Pons (tissue), 1 donor: ENCODE data around the gene SNAI1.
"Not testable (repeated sequence)": the region's sequence is repeated elsewhere in the genome, so short reads cannot be mapped to it uniquely, and the experiment has no call there.

Source experiments
- DNase-seq: peaks from one replicate; pipeline ENCODE4 v3.0.0-alpha.2; 2016; ENCODE audit warnings: low spot score

SNAI1 gene

DNA sequence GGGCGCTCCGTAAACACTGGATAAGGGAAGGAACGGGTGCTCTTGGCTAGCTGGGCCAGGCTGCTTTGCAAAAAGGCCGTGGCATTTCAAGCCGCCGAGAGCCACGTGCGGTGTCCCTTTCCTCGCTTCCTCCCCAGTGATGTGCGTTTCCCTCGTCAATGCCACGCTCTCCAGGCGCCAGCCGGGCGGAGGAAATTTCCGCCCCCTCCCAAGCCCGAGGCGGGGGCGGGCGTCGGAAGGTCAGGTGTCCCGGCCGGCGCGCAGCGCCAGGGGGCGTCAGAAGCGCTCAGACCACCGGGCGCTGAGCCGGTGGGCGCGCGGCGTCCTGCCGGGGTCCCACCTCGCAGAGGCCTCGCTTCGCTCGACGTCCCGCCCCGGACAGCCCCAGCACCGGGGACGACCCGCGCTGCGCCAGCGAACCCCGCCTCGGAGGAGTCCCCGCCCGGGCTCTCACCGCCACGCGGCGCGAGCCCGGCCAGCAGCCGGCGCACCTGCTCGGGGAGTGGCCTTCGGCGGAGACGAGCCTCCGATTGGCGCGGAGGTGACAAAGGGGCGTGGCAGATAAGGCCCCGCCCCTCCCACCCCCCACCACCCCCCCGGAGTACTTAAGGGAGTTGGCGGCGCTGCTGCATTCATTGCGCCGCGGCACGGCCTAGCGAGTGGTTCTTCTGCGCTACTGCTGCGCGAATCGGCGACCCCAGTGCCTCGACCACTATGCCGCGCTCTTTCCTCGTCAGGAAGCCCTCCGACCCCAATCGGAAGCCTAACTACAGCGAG lies at the start of gene SNAI1:
TSS of gene SNAI1 (plus strand) at position 635 of the 777 bp plus-strand sequence. CDS start at position 715, 80 bp downstream.
- peak; percentile 71 for DNase-seq

DNA sequence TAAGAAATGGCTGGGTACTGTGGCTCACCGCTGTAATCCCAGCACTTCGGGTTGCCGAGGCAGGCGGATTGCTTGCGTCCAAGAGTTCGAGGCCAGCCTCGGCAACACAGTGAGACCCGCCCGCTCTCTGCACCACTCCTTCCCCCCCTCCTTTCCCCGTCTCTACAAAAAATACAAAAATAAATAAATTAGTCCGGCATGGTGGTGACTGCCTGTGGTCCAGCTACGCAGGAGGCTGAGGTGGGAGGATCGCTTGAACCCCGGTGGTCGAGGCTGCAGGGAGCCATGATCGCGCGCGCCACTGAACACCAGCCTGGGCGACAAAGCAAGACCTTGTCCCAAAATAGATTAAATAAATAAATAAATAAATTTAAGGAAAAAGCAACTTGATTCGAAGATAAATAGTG lies 47.0 kb upstream of the SNAI1 start:
- DNase-seq: no peak

DNA sequence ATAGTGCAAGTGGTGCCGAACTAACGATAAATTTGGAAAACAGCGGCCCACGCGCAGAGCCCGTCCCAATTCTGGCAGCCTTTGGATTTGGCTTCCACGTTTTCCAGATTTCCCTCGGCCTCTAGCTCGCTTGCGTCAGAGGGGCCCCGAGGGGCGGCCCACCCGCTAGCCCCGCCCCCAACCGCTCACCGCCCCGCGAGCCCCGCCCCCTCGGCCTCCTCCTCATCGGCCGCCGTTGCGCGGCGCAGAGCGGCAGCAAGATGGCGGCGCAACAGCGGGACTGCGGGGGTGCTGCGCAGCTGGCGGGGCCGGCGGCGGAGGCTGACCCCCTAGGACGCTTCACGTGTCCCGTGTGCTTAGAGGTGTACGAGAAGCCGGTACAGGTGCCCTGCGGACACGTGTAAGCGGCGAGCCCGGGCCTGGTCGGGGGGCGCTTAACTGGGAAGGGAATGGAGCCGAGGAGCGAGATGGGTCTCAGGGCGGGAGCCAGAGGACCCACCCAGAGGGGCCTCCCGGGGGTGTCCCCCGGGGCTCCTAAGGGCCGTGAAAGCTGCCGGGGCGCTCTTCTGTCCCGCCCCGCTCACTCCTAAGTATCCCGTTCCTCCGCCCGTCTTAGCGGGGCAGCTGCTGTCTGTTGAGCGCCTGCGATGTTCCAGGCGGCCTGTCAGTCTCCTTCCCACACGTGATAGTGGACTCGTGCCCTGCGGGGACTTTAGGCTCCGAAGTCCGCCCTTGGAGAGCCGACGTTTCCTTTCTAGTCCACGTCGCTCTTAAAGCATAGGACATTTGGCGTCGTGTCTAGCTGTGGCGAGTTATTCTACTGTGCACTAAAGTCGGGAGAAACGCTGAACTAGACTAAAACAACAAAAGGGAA lies 46.4 kb upstream of the SNAI1 start, which contains the start of gene RNF114:
TSS of gene RNF114 (plus strand) at position 245 of the 874 bp plus-strand sequence. CDS start at position 261, 16 bp downstream.
- DNase-seq: peak; percentile 89

DNA sequence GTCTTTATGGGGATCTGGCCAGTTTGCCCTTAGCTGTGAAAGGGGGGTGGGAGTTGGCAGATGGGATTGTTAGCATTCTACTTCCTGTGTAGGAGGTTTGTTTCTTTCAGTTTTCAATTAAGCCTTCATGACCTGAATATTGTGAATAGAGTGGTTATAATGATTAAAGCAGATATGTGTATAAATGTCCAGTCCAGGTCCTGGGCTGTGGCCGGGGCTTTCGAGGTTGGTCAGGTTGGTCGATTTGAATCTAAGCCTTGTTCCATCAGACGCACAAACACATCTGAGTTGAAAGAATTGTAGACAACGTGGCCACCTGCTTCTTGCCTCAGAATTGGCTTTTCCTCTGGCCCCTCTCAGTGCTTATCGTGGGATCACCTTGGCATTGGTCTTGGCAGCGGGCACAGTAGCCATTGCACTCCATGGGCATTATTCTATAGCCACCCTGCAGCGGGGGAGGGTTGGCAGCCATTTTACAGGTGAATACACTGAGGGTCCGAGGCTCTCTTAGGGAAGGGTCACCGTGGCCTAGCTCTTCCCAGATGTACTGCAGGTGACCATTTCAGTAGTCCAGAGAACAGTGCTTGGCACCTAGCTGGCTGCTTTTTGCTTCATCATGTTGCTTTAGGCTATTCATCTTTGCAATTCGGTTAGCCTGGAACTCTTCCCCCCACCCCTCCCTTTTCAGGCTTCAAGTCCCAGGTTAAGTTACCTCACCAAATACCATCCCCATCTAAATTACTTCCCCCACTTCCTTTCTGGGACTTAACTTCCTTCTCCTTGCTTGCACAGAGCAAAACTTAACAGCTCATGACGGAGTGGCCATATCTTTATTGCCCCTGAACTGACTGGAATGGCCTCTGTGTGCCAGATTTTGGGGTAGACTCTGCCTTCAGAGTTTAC lies 45.5 kb upstream of the SNAI1 start:
- no peak for DNase-seq

DNA sequence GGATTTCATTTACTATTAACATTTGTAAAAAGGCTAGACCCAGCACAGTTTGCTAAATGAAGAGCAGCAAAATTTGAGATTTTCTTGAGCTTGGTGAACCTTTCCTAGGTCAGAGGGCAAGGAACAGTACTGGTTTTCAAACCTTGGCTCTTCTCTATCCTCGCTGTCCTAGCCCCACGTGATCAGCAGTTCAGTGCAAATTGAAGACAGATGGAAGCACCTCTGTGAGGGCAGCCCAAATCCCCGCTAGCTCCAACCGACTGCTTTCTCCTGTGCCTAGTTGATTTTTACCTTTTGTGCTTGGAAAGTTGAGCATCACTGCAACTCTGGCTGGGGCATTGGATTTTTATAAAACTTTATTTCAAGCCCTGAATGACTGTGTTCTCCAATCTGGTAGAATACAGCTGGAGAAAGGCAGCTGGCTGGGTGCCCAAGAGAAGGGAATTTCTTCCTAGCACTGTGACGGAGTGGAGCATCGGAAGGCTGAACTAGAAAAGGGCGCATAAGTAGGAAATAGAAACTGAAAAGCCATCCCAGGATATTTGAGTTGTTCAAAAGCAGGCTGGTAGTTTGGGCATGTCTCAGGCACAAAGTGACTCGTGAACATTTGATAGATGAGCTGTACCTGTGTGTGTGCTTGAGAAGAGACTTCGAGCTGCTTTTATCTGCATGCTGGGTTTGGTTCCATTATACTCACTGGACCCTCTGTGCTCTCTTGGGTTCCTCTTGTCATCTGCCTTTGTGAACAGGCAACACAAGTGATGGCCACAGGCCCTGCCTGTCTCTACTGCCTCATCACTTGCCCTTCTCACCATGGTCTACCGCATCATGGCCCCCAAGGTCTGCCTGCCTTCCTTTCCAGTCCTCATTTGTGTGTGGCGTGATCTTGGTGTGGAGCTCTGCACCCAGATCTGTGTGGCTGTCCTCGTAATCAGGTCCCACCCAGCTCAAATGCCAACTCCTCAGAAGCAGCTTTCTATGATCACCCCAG lies 44.3 kb upstream of the SNAI1 start:
- no peak for DNase-seq

DNA sequence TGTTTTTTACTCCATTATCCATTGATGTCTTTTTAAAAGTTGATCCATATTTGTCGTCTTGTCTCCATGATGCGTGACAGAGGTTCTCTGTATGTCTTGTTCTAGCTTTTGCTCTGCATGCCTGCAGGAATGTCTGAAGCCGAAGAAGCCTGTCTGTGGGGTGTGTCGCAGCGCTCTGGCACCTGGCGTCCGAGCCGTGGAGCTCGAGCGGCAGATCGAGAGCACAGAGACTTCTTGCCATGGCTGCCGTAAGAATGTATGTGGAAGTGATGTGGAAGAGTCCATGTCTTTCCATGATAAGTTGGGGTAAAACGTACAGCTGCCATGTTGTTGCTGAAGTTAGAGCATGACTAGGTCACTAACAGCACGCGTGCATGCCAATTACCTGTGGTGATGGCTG lies 41.3 kb upstream of the SNAI1 start:
- no peak for DNase-seq

DNA sequence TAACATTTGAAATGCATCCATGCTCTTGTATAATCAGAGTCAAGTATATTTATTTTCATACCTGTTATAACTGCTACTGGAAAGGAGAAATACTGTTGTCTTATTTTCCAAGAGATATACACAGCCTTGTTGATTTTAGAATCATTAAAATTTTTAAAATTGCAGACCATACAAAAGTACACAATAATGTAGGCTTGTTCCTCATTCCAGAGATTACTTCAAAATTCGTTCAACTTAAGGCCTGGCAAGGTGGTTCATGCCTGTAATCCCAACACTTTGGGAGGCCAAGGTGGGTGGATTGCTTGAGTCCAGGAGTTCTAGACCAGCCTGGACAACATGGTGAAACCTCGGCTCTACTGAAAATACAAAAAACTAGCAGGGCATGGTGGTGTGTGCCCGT lies 40.5 kb upstream of the SNAI1 start:
- DNase-seq: no peak

DNA sequence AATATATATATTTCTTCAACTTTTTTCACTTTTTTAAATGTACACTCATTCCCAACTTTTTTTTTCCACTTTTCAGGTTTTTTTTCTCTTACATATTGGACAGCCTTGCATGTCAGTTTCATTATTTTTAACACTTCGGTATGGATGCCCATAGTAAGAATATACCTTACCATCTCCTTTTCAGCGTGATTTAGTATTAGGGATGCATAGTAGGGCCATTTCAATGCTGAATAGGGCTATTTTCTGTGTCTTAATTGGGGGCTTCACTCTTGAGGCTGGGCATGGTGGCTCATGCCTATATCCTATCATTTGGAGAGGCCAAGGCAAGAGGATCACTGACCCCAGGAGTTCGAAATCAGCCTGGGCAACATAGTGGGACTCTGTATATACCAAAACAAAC lies 39.8 kb upstream of the SNAI1 start:
- no peak for DNase-seq

DNA sequence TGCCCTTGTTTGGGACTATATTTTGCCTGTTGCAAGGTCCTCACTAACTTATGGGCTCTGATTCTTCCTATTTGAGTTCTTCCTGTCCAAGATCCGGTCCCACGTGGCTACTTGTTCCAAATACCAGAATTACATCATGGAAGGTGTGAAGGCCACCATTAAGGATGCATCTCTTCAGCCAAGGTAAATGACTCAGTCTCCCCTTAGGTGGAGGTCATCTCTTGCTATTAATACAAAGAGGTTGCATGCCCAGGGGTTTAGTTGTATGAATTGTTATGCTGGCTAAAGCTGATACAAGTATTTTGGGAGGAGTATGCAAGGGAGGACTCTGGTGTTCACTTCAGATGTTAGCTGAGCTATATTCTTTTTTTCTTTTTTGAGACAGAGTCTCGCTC lies 37.5 kb upstream of the SNAI1 start:
- DNase-seq: no peak

DNA sequence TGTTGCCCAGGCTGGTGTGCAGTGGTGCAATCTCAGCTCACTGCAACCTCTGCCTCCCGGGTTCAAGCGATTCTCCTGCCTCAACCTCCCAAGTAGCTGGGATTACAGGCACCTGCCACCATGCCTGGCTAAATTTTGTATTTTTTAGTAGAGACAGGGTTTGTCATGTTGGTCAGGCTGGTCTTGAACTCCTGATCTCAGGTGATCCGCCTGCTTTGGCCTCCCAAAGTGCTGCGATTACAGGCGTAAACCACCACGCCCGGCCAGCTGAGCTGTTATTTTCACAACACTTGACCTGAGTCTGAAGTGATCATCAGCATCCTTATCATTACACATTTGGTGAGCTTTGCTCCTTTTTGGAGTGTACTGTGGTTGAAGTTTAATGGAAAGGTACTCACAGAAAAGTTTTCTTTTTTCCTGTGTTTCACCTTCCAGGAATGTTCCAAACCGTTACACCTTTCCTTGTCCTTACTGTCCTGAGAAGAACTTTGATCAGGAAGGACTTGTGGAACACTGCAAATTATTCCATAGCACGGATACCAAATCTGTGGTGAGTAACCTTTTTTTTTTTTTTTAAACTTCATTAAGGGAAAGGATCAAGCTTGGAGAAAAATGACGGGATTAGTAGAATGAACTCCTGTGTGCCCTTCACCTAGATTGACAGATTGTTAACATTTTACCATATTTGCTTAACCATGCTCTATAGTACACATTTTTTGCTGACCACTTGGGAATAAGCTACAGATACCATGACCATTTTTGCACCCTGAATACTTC lies 36.9 kb upstream of the SNAI1 start:
- no peak for DNase-seq

DNA sequence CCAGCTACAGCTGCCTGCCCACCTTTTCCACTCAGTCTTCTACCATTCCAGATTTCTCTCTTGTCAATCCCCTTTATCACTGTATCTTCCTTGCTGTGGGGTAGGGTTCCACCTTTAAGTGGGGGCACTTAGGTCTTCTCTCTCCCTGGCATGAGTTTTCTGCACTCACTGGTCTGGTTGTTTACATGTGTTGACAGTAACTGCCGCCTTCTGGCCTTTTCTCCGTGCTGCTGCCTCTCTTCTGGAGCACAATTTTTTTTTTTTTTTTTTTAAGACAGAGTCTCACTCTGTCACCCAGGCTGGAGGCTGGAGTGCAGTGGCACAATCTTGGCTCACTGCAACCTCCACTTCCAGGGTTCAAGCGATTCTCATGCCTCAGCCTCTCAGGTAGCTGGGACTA lies 34.6 kb upstream of the SNAI1 start:
- no peak for DNase-seq

DNA sequence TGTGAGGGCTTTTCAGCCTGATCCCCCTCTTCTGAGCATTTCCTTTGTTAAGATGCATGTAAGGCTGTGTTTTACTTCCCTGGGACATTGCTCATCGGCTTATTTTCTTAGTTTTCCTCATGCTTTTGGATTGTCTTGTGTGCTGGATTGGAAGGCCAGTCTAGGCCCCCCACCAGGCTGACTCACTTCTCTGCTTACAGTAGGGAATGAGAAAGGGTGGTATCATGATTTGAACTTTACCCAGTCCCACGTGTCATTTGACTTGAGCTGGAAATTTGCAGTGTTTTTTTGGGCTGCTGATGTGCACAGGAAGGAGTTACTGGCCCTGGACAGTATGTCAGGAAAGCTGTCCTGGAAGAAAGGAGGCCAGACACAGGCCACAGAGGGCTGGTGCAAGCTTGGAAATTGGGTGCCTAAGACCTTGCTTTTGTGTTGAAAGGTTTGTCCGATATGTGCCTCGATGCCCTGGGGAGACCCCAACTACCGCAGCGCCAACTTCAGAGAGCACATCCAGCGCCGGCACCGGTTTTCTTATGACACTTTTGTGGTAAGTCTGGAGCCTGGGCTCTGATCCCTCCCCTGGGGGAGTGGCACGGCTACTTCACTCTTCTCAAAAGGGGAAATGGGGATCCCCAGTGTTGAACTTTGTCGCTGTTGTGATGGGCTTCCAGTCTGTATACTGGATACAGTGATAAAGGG lies 33.8 kb upstream of the SNAI1 start:
- DNase-seq: no peak

DNA sequence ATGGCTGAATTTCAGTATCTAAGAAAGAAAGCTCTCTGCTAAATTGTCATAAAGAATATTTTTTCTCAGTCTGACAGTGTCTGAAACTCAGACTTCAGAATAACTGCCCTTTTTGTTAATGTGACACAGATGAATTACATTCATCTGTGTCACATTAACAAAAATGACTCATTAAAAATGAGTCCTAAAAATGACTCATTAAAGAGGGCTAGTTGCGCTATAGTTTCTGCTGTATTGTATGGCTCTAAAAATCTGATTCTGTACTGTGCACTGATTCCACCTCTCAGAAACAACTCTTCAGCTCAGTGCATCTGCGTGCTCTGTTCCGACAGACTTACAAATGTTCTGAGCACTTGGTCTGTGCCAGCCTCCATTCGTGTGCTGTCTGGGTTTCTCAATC lies 31.6 kb upstream of the SNAI1 start:
- DNase-seq: no peak

DNA sequence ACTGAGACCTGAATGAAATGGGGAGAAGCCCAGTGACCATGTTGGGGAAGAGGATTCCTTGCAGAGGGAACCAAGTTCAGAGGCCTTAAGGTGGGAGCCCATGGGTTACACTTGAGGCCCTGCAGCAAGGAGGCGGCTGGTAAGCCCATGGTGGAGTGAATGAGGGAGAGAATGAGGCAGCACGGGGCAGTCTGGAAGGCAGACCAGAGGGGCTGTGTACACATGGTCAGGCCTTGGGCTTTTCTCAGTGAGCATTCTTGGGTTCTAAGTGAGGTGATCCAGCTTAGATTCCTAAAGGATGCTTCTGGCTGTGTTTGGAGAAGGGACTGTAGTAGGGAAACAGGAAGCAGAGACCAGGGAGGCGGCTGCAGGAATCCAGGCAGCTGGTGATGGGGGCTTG lies 27.6 kb upstream of the SNAI1 start:
- DNase-seq: no peak

DNA sequence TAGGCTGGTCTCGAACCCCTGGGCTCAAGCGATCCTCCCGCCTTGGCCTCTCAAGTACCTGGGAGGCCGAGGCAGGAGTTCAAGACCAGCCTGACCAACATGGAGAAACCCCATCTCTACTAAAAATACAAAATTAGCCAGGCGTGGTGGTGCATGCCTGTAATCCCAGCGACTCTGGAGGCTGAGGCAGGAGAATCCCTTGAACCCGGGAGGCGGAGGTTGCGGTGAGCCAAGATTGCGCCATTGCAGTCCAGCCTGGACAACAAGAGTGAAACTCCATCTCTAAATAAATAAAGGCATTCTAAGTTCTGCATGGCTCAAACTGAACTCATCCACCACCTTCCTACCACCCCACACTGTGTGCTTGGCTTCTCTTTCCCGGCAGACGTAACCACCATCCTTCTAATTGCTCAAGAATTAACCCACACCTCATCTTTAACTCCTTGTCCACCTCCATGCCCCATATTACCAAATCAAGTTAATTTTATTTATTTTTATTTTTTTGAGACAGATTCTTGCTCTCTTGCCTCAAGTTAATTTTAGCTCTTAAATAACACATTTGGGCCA lies 26.9 kb upstream of the SNAI1 start:
- not testable (repeated sequence) for DNase-seq

DNA sequence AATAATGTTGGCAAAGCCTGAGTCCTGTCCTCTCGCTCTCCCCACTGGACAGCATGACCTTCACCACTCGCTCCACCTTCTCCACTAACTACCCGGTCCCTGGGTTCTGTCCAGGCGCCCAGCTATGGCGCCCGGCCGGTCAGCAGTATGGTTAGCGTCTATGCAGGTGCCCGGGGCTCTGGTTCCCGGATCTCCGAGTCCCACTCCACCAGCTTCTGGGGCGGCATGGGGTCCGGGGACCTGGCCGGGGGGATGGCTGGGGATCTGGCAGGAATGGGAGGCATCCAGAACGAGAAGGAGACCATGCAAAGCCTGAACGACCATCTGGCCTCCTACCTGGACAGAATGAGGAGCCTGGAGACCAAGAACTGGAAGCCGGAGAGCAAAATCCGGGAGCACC lies 26.1 kb upstream of the SNAI1 start:
- DNase-seq: no peak

DNA sequence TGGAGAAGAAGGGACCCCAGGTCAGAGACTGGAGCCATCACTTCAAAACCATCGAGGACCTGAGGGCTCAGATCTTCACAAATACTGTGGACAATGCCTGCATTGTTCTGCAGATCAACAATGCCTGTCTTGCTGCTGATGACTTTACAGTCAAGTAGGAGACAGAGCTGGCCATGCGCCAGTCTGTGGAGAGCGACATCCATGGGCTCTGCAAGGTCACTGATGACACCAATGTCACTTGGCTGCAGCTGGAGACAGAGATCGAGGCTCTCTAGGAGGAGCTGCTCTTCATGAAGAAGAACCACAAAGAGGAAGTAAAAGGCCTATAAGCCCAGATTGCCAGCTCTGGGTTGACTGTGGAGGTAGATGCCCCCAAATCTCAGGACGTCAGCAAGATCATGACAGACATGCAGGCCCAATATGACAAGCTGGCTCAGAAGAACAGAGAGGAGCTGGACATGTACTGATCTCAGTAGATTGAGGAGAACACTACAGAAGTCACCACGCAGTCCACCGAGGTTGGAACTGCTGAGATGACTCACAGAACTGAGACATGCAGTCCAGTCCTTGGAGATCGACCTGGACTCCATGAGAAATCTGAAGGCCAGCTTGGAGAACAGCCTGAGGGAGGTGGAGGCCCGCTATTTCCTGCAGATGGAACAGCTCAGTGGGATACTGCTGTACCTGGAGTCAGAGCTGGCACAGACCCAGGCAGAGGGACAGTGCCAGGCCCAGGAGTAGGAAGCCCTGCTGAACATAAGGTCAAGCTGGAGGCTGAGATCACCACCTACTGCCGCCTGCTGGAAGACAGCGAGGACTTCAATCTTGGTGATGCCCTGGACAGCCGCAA lies 25.5 kb upstream of the SNAI1 start:
- DNase-seq: peak; percentile 94

DNA sequence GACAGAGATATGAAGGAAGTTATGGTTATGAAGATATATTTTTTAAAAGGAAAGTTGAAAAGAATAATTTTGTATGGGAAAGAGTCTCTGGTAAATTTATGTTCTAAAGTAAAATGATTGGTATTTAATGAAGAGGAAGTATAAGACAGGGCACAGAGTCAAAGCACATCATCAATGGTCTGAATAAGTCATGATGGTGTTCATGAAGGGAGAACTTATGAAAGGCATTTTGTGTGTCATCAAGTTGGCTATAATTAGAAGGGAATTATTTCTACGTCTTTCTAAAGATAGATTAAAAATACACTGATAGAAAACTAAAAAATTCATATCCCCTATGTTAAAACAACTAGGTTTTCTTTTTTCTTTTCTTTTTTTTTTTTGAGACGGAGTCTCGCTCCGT lies 21.4 kb upstream of the SNAI1 start:
- DNase-seq: no peak
